Measurements from ENCODE around the gene GRIK4.

GRCh38 chr11:120694726-120695125 is 183.2 kb downstream of the GRIK4 start:
- TF ChIP-seq ZNF764 (CRISPR knock-in tag; IDR thresholded peaks at IDR 0.05; ENCODE audit: low read depth) (no peak), EP300 (IDR thresholded peaks at IDR 0.05; ENCODE audit: low read length) (no peak), CTCF (IDR thresholded peaks at IDR 0.05 in 2 of 3, conservative IDR thresholded peaks at IDR 0.05 in 1 of 3; ENCODE audit: insufficient read depth in 2 of 3, low read depth in 1 of 3, low read length in 3 of 3) (no peak), BRF1 (IDR thresholded peaks at IDR 0.05; ENCODE audit: borderline replicate concordance, extremely low read depth, insufficient read length) (no peak), THRA (IDR thresholded peaks at IDR 0.05) (no peak), ILK (tag; IDR thresholded peaks at IDR 0.05; ENCODE audit: borderline replicate concordance, low read depth) (no peak), KLF10 (CRISPR knock-in tag; IDR thresholded peaks at IDR 0.05) (no peak), SMAD3 (CRISPR knock-in tag; conservative IDR thresholded peaks at IDR 0.05) (no peak), SMC3 (conservative IDR thresholded peaks at IDR 0.05; ENCODE audit: insufficient read depth, low read depth, low read length) (no peak), POLR2A (conservative IDR thresholded peaks at IDR 0.05) (no peak)

Measured in K562 (cell line).